HK-2 (cell line): ENCODE measurements around the gene EXOC5.

Experiments used
- DNase-seq: peaks from one replicate; pipeline ENCODE4 v3.0.0-alpha.2; 2018; ENCODE audit not compliant: unreplicated experiment

EXOC5 gene, protein sequence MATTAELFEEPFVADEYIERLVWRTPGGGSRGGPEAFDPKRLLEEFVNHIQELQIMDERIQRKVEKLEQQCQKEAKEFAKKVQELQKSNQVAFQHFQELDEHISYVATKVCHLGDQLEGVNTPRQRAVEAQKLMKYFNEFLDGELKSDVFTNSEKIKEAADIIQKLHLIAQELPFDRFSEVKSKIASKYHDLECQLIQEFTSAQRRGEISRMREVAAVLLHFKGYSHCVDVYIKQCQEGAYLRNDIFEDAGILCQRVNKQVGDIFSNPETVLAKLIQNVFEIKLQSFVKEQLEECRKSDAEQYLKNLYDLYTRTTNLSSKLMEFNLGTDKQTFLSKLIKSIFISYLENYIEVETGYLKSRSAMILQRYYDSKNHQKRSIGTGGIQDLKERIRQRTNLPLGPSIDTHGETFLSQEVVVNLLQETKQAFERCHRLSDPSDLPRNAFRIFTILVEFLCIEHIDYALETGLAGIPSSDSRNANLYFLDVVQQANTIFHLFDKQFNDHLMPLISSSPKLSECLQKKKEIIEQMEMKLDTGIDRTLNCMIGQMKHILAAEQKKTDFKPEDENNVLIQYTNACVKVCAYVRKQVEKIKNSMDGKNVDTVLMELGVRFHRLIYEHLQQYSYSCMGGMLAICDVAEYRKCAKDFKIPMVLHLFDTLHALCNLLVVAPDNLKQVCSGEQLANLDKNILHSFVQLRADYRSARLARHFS

GRCh38 chr14:57268161-57269069 lies at the start of gene EXOC5, which contains the start of gene AP5M1:
Gene EXOC5, minus strand, starts transcription at chr14:57268905. Its CDS starts 257 bp downstream, at chr14:57268648.
Gene AP5M1, plus strand, starts transcription at chr14:57268971. Its CDS starts 344 bp downstream, at chr14:57269315.
- peak; percentile 91 for DNase-seq

- peak; percentile 60 for DNase-seq
Observed at GRCh38 chr14:57317248-57317833, 48.6 kb upstream of the EXOC5 start.

DNA sequence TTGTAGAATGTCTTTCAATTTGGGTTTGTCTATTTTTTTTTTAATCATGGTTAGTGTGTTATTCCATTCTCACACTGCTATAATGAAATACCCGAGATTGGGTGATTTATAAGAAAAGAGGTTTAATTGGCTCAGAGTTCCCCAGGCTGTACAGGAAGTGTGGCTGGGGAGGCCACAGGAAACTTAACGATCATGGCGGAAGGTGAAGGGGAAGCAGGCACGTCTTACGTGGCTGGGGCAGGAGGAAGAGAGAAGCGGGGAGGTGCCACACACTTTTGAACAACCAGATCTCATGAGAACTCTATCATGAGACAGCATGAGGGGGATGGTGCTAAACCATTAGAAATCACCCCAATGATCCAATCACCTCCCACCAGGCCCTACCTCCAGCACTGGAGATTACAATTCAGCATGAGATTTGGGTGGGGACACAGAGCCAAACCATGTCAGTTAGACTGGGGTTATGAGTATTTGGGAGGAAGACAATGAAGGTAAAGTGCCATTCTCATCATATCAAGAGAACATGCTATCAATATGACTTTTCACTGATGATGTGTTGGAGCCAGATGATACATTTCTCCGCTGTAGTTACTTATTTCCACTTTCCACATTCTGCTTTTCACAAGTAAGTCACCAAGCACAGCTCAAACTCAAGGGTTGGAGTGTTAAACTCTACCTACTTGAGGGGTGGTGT lies 45.8 kb upstream of the EXOC5 start:
- DNase-seq = no peak

DNA sequence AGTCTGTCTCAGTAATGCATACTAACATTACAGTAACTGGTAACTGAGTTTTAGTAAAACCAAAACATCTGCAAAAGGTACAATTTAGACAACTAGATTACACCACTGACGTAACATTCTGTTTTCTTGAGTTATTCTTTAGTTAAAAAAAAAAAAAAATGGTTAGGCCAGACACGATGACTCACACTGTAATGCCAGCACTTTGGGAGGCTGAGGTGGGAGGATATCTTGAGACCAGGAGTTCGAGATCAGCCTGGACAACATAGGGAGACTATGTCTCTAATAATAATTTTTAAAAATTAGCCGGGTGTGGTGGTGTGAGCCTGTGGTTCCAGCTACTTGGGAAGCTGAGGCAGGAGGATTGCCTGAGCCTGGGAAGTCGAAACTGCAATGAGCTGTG lies 34.2 kb upstream of the EXOC5 start:
- DNase-seq = no peak

GRCh38 chr14:57299511-57299910 lies 30.8 kb upstream of the EXOC5 start:
- no peak for DNase-seq

DNA sequence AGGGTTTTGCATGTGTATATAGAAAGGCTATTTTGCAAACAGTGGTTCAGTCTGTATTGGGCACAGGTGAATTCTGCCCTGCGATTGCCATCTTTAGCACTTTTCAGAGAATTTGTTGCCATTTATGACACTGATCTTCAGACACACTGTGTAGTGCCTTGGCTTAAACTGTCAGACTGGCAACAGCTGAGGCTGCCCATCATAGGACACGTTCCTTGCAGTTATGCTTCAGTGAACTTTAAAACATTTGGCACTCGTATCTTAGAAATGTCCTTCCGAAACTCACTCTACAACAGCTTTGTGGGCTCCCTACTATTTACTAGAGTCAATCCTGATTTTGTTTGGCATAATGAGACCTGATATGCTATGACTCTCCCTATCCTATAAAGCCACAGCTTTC lies 29.1 kb upstream of the EXOC5 start:
- DNase-seq = no peak

DNA sequence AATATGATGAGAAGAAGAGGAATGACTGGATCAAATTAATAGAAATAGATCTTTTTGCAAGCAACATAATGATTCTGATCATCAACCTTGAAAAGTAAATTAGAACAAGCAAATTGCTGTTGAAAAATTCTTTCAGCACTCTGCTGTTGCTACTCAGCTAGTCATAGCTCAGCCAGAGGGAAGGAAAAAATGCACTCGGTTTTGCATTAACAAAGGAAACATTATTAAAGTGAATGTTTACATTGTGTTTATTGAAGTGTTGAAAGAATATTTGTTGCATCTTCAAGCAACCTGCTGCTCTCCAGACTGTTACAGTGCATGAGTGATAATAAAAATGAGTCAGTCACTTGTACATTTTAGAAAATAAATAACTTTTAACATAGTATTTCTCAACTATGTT lies 26.5 kb upstream of the EXOC5 start:
- DNase-seq = no peak

DNA sequence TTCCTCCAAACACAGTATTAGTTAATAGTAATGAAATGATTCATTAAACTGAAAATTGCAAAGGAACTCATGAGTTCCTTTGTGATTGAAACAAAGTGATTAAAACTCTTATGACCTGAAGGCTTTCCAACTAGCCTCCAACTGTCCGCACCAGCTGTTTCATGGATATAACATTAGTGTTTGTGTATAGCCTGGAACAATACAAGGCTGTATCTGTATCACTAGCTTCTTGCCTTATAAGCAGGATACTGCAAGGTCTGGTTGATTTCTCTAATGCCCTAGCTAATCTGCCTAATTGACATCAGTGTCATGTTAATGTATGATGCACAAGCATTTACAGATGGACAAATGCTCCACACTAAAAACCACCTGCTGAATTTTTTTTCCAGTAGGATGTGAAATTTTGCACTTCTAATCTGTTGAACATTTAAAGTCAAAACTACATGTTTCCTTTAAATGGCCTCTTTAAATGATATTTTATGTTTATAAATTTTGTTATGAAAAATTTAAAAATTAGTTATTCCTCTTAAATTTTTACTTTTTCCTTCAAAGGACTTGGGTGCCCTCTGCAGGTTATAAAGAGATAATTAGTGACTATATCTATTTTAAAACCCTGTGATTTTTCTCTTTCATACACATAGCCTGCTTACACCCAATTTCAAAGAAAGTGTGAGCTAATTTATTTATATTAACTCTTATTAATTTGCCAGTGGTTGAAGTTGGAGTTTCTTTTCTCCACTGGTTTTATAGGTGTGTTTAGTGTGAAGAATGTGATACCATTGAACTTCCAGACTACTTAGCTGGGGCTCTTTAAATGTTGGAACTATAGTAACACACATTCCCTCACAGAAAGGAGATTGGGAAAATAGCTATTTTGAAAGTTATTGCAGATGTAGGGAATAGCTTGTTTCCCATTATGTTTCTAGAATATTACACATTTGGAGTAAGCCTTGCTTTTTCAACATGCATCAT lies 25.4 kb upstream of the EXOC5 start:
- no peak for DNase-seq

DNA sequence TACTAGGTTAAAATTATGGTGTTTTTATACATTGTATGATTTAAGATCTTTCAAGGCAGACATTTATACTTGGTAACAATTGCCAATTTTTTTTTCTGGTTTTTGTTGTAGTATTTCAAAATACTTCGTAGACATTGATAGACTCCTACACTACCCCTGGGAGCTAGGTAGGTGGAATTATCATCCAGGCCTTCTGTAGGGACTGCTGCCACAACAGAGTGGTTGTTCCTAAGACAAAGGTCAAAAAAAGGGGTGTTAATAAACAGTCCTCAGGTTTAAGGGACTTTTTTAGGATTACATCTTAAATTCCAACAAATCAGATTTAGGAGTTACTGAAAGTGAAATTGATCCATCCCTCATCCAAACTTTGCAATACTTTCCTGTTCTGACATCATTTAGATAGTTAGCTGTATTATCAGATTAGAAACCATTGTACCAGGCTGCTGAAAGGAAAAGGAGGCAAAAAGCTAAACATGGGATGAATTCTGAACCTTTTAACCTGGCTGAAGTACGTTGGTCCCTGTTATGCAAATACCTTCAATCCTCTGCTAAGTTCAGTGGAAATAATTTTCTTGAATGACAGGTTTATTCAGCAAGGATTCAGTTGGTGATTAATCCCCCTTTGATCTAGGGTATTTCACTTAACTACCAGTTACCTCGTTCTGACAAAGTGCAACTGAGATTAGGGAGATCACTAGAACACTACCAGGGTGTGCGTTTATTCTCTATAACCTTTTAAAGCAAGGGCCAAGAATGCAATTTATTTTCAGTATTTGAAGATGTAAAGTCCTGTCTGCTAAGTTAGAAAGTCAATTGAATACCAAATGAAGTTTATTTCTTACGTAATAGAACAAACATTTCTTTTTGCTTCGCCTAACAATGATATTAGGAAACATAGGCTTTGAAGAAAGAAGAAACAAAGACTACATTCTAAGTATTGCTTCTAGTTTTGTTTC lies 23.3 kb upstream of the EXOC5 start:
- DNase-seq = no peak

GRCh38 chr14:57290751-57291150 lies 22.0 kb upstream of the EXOC5 start:
- DNase-seq = no peak

DNA sequence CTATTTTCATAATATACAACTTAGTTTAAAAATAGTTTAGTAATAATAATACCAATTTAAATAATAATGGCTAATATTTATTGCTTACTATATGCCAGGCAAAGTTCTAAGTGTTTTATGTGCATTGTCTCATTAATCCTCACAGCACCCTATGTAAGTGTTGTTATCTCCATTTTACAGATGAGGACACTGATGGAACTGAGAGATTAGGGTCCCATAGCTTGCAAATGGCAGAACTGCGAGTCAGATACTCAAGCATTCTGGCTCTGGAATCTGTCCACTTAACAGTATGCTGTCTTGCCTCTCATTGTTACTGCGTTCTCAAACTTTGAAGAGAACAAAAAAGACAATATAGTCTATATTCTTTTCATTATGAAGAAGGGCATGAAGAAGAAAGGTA lies 19.0 kb upstream of the EXOC5 start:
- no peak for DNase-seq

- no peak for DNase-seq
Observed at GRCh38 chr14:57277062-57277461, 8.4 kb upstream of the EXOC5 start.

- DNase-seq = no peak
Observed at GRCh38 chr14:57275023-57275664, 6.4 kb upstream of the EXOC5 start.

DNA sequence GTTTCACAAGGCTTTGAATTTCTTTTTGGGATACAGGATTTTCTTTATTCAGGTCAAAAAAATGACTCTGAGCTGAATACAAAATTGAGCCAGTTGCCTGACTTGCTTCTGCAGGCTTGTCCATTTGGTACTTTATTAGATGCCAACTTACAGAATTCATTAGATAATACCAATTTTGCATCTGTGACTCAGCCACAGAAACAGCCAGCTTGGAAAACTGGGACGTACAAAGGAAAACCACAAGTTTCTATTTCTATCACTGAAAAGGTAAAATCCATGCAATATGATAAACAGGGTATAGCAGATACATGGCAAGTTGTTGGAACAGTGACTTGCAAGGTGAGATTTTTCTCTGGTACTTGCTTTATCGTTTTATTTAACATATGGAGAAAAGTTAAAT lies 5.8 kb upstream of the EXOC5 start:
- no peak for DNase-seq

DNA sequence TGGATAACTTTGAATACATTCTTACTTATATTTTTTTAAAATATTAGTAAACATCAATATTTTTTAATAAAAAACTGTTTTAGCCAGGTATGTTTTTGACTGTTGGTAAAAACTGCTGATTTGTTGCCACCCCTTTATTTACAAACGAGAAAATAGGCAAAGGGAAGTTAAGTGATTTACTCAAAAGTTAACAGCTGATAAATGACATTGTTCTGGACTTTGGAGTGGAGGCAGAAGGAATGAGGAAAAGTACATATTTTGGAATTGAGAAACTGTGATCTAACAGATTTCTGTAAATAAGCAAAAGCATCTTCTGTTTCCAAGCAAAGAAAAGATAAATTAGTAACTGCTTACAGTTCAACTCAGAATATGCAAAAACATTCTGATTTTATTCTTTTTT lies 4.5 kb upstream of the EXOC5 start:
- DNase-seq = no peak

DNA sequence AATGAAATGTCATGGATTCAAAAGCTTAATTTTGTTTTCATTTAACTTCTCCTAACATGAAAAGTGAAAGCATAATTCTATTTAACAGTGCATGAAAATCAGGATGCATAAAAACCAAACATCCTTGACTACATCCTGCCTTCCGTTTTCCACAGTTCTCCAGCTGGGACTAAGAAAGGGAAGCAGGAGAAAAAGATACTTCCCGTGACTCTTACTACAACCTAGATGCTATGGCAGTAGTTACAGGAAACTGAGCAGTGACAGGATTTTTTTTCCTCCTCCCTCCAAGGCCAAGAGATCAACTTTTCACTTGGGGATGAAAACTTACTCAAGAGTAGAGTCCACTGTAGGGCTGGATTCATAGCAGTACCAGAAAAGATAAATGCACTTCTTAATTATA lies 2.6 kb downstream of the EXOC5 start:
- DNase-seq = no peak

DNA sequence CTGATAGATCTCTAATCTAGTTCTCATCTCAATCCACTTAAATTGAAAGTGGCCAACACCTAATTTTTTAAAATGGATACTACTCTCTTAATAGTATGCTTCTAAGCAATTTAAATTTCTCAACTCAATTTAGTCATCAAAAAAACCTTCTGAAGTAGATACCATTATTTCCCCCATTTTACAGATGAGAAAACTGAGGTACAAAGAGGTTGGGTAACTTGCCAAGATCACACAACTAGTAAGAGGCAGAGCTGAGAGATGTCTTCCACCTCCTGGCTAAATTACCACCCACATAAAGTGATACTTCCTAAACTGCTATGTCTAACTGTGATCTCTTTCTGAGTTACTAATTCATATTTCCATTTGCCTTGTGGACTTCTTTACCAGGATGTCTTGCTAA lies 6.6 kb downstream of the EXOC5 start:
- no peak for DNase-seq

DNA sequence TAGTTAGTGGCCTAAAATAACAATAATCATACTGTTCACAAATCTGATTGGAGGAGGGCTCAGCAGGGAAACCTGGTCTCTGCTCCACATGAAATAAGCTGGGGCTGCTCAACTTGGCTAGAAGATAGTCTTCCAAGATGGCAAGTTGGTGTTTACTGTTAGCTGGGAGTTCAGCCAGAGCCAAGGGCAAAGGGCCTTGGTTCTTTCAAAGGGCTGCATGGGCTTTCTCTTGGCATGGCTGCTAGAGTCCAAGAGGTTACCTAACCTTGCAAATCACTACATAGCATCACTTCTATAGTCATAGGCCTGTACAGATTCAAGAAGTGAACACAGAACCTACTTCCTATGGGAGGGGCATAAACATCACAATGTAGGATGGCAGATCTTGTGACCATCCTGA lies 7.1 kb downstream of the EXOC5 start:
- no peak for DNase-seq
